ENCODE data around the gene PHACTR1.
"Not testable (repeated sequence)": the region's sequence is repeated elsewhere in the genome, so short reads cannot be mapped to it uniquely, and the experiment has no call there.

Gene PHACTR1

GRCh38 chr6:13159822-13160221 is 443.3 kb downstream of the PHACTR1 start:
- not testable (repeated sequence) for DNase-seq (ENCODE audit: low read depth)

GRCh38 chr6:13163161-13163944 is 446.8 kb downstream of the PHACTR1 start:
- DNase-seq (ENCODE audit: low read depth): no peak

- DNase-seq (ENCODE audit: low read depth): no peak
Observed at GRCh38 chr6:13164291-13164690, 447.7 kb downstream of the PHACTR1 start.

GRCh38 chr6:13165502-13166172 is 449.1 kb downstream of the PHACTR1 start:
- DNase-seq (ENCODE audit: low read depth): no peak

GRCh38 chr6:13166269-13166668 is 449.7 kb downstream of the PHACTR1 start:
- no peak for DNase-seq (ENCODE audit: low read depth)

- no peak for DNase-seq (ENCODE audit: low read depth)
Observed at GRCh38 chr6:13166916-13167315, 450.3 kb downstream of the PHACTR1 start.

- no peak for DNase-seq (ENCODE audit: low read depth)
Observed at GRCh38 chr6:13172291-13172690, 455.7 kb downstream of the PHACTR1 start.

GRCh38 chr6:13175087-13175486 is 458.5 kb downstream of the PHACTR1 start:
- no peak for DNase-seq (ENCODE audit: low read depth)

- DNase-seq (ENCODE audit: low read depth): no peak
Observed at GRCh38 chr6:13175759-13176158, 459.2 kb downstream of the PHACTR1 start.

GRCh38 chr6:13177664-13178063 is 461.1 kb downstream of the PHACTR1 start:
- no peak for DNase-seq (ENCODE audit: low read depth)

GRCh38 chr6:13178107-13178506 is 461.5 kb downstream of the PHACTR1 start:
- no peak for DNase-seq (ENCODE audit: low read depth)

- DNase-seq (ENCODE audit: low read depth): no peak
Observed at GRCh38 chr6:13180538-13180937, 464.0 kb downstream of the PHACTR1 start.

GRCh38 chr6:13181393-13181792 is 464.8 kb downstream of the PHACTR1 start:
- no peak for DNase-seq (ENCODE audit: low read depth)

GRCh38 chr6:13183415-13184088 is 467.0 kb downstream of the PHACTR1 start:
- no peak for DNase-seq (ENCODE audit: low read depth)

GRCh38 chr6:13184089-13184468 is 467.5 kb downstream of the PHACTR1 start:
- no peak for DNase-seq (ENCODE audit: low read depth)

- DNase-seq (ENCODE audit: low read depth): no peak
Observed at GRCh38 chr6:13184547-13184946, 468.0 kb downstream of the PHACTR1 start.

GRCh38 chr6:13186861-13187260 is 470.3 kb downstream of the PHACTR1 start:
- no peak for DNase-seq (ENCODE audit: low read depth)

GRCh38 chr6:13187692-13188091 is 471.1 kb downstream of the PHACTR1 start:
- no peak for DNase-seq (ENCODE audit: low read depth)

- no peak for DNase-seq (ENCODE audit: low read depth)
Observed at GRCh38 chr6:13188306-13188705, 471.7 kb downstream of the PHACTR1 start.

- DNase-seq (ENCODE audit: low read depth): no peak
Observed at GRCh38 chr6:13189710-13190109, 473.1 kb downstream of the PHACTR1 start.

GRCh38 chr6:13190376-13190775 is 473.8 kb downstream of the PHACTR1 start:
- DNase-seq (ENCODE audit: low read depth): no peak

GRCh38 chr6:13191461-13191860 is 474.9 kb downstream of the PHACTR1 start:
- DNase-seq (ENCODE audit: low read depth): no peak

- no peak for DNase-seq (ENCODE audit: low read depth)
Observed at GRCh38 chr6:13194852-13195251, 478.3 kb downstream of the PHACTR1 start.
